NK-92 (cell line): Measurements from ENCODE around the gene ZKSCAN5.
"Not testable (repeated sequence)": the region's sequence is repeated elsewhere in the genome, so short reads cannot be mapped to it uniquely, and the experiment has no call there.

ENCODE experiments used
- DNase-seq: peaks from one replicate; lab custom pipeline; 2025; ENCODE audit not compliant: unreplicated experiment; lab: John Stamatoyannopoulos, UW

The ZKSCAN5 gene

GRCh38 chr7:99551767-99552463 is 47.5 kb downstream of the ZKSCAN5 start, which contains the start of gene FAM200A:
TSS of gene FAM200A (minus strand) at chr7:99552114. CDS start at chr7:99548407, 3,707 bp downstream.
- no peak for DNase-seq

- DNase-seq = no peak
These were observed 48.6 kb downstream of the ZKSCAN5 start for GRCh38 chr7:99553039-99553438.

- no peak for DNase-seq
These were observed 50.5 kb downstream of the ZKSCAN5 start for GRCh38 chr7:99554939-99555338.

- DNase-seq = no peak
These were observed 52.7 kb downstream of the ZKSCAN5 start for GRCh38 chr7:99557196-99557607.

GRCh38 chr7:99557940-99558305 is 53.5 kb downstream of the ZKSCAN5 start:
- DNase-seq = no peak

- peak; percentile 67 for DNase-seq
These were observed 54.1 kb downstream of the ZKSCAN5 start, which contains the start of gene ZNF655 for GRCh38 chr7:99558306-99559174. TSS of gene ZNF655 (plus strand) at chr7:99558642. CDS start at chr7:99560560, 1,918 bp downstream.

- no peak for DNase-seq
These were observed 54.9 kb downstream of the ZKSCAN5 start for GRCh38 chr7:99559175-99559915.

GRCh38 chr7:99560834-99561736 is 56.6 kb downstream of the ZKSCAN5 start:
- no peak for DNase-seq

GRCh38 chr7:99561737-99562051 is 57.2 kb downstream of the ZKSCAN5 start:
- no peak for DNase-seq

GRCh38 chr7:99562114-99562784 is 57.8 kb downstream of the ZKSCAN5 start:
- no peak for DNase-seq

GRCh38 chr7:99562832-99563231 is 58.4 kb downstream of the ZKSCAN5 start:
- no peak for DNase-seq

- no peak for DNase-seq
These were observed 59.2 kb downstream of the ZKSCAN5 start for GRCh38 chr7:99563650-99564049.

GRCh38 chr7:99568770-99569169 is 64.3 kb downstream of the ZKSCAN5 start:
- DNase-seq = not testable (repeated sequence)

- DNase-seq = no peak
These were observed 67.3 kb downstream of the ZKSCAN5 start for GRCh38 chr7:99571768-99572167.

- no peak for DNase-seq
These were observed 68.8 kb downstream of the ZKSCAN5 start for GRCh38 chr7:99573257-99573656.

- DNase-seq = no peak
These were observed 71.8 kb downstream of the ZKSCAN5 start for GRCh38 chr7:99576251-99576650.

- DNase-seq = no peak
These were observed 75.0 kb downstream of the ZKSCAN5 start for GRCh38 chr7:99579281-99579955.

GRCh38 chr7:99579956-99580777 is 75.7 kb downstream of the ZKSCAN5 start:
- DNase-seq = no peak
